GM21360 (cell line): Measurements from ENCODE around the gene ST3GAL5.

Experiments
- ATAC-seq: cut with Tn5 transposase; IDR thresholded peaks from one replicate; pipeline ENCODE4 v1.9.1; 2021; ENCODE audit warnings: mild to moderate bottlenecking, moderate library complexity; ENCODE audit not compliant: unreplicated experiment

ST3GAL5 gene

GRCh38 chr2:85793584-85793983 lies 95.2 kb downstream of the ST3GAL5 start:
- no peak for ATAC-seq

GRCh38 chr2:85792783-85793441 lies 95.9 kb downstream of the ST3GAL5 start:
- no peak for ATAC-seq

GRCh38 chr2:85791704-85792565 lies 96.9 kb downstream of the ST3GAL5 start:
- no peak for ATAC-seq

GRCh38 chr2:85790499-85791188 lies 98.1 kb downstream of the ST3GAL5 start:
- no peak for ATAC-seq

- no peak for ATAC-seq
These were observed 98.8 kb downstream of the ST3GAL5 start for GRCh38 chr2:85790032-85790431.

GRCh38 chr2:85789271-85789670 lies 99.5 kb downstream of the ST3GAL5 start:
- ATAC-seq = no peak

- no peak for ATAC-seq
These were observed 100.2 kb downstream of the ST3GAL5 start for GRCh38 chr2:85788603-85789002.

- ATAC-seq = no peak
These were observed 100.8 kb downstream of the ST3GAL5 start for GRCh38 chr2:85787981-85788340.

GRCh38 chr2:85787282-85787980 lies 101.4 kb downstream of the ST3GAL5 start:
- ATAC-seq = no peak
